Pulmonary artery endothelial cell (primary cell): ENCODE data around the gene THRB. TPM values are rescaled to one million over a fixed set of nuclear protein-coding genes. Genes with fewer than 3 reads are reported as not detected.

ENCODE experiments used
- DNase-seq: peaks from one replicate; pipeline ENCODE4 v3.0.0-alpha.2; 2011; ENCODE audit warnings: low read depth, low spot score
- total RNA-seq: library from RNA; depleted of rRNA; stranded (reverse); fragments of >200 nt; gene quantifications from 2 replicates; pipeline ENCODE4 v1.2.3, GENCODE V29; 2014

Gene THRB
- 0.14 and 0.33 TPM in 2 replicates for total RNA-seq

DNA sequence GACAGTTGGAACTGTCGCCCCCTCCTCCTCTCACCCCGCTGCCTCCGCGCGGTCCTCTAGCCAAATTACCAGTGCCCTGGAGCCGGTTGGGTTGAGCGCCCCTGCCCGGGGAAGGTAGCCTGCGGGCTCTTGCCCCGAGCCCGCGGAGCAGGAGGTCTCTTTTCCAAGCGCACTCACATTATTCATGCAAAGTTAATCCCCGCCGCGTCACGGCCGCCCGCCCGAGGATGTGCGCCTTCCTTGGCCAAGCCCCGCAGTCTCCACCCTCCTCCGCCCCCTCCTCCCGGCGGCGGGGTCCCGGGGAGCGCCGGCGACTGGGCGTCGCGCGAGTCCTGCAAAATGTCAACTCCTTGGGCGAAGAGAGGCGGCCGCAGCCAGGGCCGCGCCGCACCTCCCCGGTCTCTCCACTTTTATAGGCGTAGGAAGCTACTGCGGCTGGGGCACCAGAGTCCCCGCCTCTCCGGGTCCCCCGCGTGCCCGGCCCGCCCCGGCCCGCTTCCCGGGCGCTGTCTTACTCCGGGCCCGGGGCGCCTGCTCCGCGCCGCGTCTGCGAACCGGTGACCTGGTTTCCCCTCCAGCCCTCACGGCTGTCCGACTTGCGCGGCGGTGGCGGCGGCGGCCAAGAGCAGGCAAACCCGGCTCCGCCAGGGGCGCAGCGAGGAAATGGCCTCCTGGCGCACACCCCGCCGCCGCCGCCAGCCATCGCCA lies at the start of gene THRB:
Gene THRB (minus strand): TSS at position 233 of the 708 bp plus-strand sequence.
- DNase-seq, result no peak

DNA sequence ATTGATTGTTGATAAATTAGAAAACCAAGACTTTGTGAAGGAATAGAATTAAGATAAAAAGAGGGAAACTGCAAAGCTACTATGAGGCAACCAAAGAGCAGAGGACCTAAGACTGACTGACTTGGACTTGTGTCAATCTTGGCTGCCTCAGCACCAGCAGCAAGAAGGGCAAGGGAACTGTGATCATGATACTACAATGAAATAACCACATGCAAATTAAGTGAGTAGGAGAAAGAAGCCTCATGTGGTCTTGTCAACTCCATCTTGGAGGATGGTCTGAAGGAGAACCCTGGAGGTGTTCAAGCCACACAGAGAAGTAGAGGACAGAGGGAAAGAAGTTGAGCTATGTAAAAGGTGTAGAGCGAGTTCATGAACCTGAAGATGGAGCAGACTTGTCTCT lies 47.3 kb upstream of the THRB start:
- no peak for DNase-seq

DNA sequence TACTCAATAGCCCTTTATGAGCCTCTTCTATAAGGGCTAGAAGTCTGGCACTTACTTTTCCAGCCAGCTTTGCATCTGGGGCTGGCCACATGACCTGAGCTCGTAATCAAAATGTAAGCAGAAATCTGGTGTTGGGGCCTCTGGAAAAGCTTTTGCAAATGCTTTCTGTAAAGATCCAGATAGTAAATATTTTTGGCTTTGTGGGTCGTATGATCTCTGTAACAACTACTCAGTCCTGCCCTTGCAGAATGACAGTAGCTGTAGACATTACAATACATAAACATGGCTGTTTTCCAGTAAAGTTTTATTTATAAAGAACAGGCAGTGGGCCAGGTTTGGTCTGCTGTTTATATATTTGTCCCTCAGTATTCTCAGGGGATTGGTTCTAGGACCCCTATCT lies 46.2 kb upstream of the THRB start:
- DNase-seq, result no peak

DNA sequence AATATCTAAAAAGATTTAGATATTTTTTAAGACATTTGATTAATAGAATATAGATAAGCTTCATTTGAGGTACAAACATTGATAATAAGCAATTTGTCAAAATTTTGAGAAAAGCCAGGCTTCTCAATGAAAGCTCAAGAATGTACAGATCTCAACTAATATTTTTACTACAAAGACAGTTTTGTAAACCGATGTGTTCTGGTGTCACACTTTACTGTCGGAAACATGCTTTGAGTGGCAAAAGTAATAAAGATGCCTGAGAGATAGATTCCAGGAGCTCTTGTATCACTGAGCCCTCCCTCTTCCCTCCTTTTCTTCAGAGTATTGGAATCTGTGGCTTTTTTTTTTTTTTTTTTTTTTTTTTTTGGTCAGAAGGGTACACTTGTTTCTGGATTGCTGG lies 45.0 kb upstream of the THRB start:
- DNase-seq, result no peak

DNA sequence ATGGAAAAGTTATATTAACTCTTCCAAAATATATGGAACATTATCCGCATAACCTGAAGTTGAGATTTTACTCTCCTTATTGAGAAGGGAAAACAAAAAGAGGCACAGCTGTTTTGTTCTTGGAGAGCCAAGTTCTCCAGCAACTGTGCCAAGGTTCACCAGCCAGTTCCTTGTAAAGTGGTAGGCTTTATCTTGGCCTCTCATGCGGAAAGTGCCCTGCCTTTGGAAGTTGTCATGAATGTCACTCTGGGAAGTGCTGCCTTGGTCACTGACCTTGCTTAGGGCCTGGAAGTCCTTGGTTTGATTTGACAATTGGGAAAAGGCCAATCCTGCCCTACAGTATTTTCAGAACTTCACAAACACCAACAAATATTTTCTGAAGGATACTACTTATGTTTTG lies 44.2 kb upstream of the THRB start:
- DNase-seq, result no peak

DNA sequence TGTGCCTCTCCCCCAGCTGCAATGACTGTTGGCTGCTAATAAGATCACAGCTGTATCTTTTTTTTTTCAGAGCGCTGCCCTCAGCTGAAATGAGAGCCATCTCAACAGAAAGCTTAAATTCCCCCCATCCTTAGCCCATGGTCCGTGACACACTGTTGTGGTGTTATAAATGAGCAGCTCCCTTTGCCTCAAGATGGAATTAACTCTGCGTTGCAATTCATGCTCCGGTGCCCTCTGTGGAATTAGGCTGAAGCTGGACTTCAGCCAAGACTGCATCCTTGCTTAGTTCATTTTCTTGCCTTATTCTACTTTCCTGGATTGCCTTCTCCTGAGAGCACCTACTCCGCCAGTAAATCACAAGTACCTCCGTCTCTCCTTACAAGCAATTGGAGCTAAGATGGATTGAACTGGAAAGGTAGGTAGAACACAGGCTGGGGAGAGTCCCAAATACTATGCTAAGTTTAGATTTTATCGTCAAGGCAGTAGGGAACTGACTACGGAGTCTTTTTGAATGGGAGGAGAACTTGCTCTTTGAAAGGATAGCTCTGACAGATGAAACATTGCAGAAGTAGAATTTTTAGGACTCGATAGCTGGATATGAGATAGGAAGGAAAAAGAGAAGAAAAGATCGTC lies 39.0 kb upstream of the THRB start:
- DNase-seq, result no peak

DNA sequence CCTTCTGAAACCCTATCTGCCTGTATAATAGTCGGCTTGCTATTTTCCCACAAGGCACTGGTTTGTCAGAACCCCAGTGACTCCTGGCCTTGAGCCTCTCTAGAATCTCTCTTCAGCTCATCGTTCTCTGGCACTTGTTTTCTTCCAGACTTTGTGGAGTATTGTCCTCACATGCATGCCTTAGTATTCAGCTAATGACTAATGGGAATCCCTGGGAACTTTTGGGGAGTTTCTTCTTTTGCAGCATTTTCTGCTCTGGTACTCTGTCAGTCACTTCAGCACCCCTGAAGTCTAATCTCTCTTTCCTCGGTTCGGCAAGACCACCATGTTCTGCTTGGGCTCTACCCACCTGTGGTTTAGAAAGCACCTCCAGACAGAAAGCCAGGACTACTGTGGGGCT lies 35.8 kb upstream of the THRB start:
- no peak for DNase-seq

DNA sequence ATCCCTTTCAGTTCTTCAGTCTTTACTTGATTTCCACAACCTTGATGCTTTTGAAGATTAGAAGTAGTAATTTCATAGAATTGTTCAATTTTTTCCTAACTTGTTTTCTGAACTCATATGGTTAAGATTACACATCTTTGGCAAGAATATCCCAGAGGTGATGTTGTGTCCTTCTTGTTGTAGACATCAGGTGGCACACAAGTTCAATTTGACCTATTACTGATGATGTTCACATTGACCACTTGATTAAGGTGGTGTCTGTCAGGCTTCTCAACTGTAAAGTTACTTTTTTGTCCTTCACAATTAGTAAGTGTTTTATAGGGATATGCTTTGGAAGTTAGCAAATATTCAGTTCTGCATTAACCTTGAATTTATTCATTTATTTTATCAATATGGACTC lies 34.6 kb upstream of the THRB start:
- DNase-seq, result no peak

DNA sequence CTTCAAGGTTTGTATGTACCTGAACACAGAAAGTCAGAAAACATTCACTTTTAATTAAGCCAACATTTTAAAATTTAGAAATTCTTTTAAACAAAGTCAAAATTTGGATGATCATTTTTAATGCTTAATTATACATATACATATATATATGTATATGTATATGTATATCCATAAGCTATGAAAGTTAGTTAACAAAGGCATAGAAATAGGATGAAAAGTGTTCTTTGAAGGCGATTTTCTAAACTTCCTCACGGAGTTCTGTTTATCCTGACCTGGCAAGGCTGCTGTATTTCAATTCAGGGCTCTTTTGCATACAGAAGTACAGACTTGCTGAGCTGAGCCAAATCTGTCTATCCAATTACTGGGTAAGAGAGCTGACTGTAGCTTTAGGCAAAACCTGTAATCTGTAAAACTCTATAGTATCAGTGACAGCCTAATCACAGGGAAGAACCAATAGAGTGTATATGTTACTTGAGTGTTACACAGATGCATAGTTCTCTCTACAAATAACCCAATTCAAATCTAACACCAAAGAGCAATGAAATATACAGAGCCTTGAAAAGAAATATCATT lies 32.1 kb upstream of the THRB start:
- no peak for DNase-seq

DNA sequence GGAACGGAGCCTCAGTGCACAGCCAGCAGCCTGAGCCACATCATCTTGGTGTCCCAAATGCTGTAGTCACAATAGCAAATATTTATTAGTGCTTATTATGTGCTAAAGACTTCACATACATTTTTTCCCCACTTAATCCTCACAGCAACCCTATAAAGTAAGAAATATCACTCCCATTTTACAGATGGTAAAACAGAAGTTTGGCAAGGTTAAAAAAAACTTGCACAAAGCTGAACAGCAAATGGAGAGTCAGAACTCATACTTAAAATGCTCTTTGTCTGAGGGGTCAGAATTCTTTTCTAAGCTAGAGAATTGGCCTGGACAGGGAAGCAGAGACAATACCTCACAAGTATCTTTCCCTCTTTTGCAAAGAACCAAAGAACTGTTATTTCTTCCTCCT lies 30.9 kb upstream of the THRB start:
- DNase-seq, result no peak

DNA sequence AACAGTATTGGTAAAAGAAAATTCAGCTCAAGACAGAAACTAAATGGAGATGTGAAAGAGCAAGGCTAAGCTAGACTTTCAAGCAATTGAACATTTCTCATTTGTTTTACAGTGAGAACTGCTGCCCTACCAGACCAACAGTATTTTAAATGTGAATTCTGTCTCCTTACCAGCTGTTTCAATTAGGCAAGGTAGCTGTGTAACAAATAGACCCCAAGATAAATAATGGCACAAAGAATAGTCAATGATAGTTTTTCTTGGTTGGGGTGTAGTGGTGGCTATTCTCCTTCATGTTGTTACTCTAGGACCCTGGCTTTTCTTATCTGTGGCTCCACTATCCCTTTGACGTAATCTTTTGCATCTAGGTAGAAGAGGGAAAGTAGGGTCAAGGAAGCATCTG lies 30.4 kb upstream of the THRB start:
- DNase-seq, result no peak

DNA sequence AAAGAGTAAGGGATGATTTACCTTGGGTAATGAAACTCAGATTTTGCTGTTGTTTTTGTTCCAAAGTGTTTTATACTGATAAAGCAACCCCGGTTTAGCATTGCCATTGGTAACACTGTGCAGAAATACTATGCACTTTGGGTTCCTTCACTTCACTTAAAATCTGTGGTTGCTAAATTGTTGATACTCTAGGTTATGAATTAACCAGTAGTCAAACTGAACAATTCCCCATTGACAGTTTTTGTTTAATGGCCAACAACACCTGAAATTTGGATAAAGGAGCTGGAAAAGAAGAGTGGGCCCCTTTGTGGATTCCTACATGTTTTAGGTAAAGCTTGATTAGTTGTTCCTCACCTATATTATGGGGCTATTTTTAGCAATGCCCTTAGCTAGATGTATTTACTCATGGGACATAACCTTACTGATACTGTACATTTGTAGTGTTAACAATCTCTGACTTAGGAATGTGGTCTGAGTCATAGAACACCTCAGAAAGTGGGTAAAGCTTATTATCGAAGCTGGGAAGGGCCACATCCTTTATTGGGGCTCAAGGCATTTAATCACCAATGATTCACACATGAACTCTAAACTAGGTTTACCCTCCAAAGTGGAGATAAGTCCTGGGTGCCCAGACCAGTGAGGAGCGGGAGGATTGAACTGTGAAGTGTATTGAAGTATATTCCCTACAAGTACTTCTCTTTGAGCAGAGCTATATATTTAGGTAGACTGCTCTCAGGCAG lies 29.5 kb upstream of the THRB start:
- DNase-seq, result no peak

DNA sequence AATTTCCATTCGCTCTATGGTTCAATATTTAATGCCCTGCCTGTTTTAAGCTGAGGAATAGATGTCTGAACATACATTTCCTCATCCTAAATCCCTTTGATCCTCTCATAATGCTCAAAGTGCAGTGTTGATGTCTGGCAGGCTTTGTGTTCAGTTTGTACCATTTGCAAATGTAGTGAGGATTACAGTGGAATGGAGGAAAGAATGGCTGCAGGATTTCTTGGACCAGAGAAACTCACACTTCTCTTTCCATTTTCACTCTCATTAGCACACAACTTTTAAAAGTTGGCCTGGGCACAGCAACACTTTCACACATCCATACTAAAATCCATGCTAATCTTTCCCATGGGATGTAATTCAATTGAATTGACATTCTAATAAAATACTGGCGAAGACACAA lies 28.6 kb upstream of the THRB start:
- DNase-seq, result no peak

DNA sequence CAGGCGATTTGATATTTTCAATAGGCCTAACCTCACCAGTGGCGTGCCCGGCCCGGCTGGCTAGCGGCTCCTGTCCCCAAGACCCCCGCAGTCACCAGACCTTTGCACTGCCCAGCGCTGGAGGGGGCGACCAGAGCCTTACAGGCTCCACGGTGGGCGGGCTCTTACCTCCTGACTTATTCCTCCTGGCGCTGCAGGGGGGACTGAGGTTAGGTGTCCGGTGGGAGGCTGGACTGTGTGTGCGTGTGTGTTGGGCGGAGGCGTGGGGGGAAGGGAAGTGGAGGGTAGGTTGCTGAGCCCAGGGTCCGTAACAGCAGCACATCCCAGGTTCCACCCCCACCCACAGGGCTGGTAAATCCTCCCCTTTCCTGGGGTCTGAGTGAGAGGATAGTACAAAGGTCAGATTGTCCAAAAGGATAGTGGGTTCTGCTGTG lies 27.5 kb upstream of the THRB start:
- no peak for DNase-seq

DNA sequence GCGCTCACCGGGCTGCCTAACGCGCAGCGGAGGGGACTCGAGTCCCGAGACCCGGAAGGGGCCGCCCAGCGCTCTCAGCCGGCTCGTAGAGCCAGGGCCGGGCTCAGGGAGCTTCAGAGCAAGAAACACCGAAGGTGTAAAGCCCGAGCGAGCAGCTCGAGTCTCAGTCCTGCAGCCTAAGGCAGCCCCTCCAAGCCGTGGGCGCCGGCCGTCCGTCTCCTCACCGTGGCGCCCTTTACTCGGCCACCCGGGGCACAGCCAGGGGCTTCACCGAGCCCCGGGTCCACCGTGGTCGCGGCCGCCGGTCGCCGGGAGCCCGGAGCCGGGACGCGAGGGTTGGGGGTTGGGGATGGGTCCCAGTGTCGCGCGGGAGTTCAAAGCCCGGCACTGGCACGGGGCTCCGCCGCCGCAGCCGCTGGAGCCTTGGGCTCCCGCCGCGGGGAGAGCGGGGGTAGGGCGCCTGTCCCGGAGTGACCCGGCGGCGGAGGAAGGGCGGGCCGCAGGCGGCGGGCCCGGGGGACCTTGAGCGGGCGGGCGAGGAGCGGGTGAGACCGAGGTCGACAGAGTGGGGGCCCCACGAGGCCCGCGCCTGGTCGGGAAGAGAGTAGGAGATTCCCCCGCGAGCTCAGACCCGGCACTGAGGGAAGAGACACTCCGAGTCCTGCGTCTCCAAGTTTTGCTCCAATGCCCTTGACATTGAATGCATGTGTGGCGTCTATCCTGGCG lies 26.9 kb upstream of the THRB start:
- no peak for DNase-seq

DNA sequence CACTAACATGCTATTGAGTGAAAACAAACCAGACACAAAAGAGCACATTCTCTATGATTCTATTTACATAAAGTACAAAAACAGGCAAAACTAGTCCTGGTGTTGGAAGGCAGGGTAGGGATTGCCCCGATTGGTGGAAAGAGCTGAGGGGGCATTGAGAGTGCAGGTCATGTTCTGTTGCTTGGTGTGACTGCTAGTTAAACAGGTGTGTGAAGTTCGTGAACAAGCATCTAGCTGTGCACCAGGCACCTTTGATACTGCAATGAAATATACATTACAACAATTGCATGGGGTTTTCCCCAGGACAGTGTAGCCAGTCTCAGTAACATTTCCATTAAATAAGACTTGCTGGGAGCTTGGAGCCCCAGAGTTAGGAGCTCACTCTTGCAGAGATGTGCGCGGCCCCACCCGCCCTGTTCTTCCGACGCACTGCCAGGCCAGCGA lies 26.3 kb upstream of the THRB start:
- no peak for DNase-seq

DNA sequence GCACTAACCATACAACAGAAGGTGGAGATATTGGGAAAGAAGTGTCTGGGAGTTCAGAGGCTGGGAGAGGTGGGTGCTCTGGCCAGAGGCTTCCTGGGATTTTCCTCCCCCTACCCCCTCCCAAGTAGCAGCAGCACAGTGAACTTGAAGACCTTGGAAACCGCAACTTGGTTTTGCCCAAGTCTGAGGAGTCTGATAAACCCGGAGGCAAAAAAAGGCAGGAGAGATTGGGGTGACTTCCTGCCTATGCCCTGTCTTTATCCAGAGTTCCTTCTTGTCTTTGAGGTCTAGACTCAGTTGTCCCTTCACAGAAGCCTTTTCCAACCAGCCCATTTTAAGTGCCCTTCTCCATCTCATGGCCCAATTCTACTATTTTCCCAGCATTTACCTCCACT lies 25.4 kb upstream of the THRB start:
- no peak for DNase-seq

DNA sequence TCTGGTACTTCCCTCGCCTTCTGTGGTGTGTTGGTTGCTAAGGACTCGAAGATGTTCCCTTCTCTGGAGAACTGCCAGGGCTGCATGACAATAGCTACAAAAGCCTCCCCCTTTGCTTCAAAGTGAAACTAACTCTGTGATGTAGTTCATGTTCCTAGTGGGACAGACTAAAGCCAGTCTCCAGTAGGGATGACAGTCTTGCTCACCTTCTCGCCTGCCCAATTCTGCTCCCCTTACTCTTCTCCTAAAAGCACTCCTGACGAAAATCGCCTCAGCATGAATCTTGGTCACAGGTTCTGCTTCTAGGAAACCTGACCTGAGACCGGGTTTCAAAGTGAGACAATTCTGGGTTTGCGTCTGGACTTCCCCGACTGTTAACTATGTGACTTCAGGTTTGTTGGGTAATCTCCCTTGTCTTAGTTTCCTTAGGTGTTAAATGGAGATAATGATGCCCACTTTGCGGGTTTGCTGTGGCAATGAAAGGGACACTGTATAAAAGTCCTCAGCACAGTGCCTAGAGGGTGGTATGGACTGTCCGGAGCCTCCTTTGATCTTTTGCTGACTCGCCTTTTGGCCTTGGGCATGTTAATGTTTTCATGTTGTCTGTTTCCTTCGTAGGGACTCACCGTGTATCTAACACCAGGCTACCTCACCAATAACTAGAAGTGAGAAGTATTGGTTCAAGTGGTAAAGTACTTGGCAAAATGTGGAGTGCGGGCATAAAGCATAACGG lies 24.9 kb upstream of the THRB start:
- no peak for DNase-seq

DNA sequence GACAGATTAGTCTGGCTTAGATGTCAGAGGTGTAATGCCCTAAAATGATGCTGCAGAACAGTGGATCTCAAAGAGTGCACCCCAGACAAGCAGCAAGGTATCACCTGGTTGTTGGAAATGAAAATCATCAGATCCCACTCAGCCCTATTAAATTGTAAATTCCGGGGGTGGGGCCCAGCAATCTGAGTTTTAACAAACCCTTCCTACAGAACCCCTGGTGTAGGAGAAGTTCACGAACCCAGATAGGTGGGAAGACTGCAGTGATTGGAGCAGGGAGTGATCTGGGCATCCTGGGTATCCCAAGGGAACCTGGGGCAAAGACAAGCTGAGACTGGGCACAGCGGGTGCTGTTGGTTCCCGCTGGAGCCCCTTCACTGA lies 24.3 kb upstream of the THRB start:
- no peak for DNase-seq

DNA sequence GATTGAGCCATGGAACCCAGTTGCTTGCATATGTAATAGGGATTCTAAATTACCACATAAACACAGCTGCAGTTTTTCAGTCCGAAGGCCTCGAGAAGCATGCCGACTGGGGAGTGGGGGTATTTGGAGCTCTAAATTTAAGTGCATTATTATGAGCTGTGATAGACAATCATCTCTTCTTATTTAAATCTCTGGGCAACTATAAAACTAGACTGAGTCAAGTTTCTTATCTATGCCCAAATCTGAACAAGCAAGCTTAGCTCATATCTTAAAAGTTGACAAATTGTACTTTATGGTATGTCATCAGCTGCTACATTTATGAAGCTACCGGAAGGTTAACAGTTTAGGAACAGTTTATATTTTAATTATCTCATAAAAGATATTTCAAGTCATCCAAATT lies 19.5 kb upstream of the THRB start:
- no peak for DNase-seq

DNA sequence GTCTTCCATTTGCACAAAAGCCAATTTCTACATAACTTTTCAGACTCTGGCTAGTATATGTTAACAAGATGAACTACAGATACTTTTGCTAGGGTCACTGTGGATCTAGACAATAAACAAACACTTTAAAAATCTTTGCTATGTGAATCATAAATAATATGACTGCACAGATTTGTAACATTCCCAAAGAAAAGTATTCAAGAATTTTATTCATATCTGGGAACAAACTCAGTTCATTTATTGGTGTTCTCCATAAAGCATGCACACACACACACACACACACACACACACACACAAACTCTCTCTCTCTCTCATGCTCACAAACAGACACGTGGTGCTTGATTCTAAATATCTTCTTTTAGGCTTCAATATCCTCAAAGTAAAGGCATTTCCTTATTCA lies 18.8 kb upstream of the THRB start:
- no peak for DNase-seq
